Activated gamma-delta T cell treated with anti-CD3 and anti-CD28 coated beads, Interleukin-2, amount 50 U/mL, for 16 hours (primary cell): ENCODE results near the gene TMC1.

ENCODE experiments used
- DNase-seq: peaks from one replicate; pipeline ENCODE4 v3.0.0-alpha.2; 2020; ENCODE audit warnings: low read depth

Gene TMC1

DNA sequence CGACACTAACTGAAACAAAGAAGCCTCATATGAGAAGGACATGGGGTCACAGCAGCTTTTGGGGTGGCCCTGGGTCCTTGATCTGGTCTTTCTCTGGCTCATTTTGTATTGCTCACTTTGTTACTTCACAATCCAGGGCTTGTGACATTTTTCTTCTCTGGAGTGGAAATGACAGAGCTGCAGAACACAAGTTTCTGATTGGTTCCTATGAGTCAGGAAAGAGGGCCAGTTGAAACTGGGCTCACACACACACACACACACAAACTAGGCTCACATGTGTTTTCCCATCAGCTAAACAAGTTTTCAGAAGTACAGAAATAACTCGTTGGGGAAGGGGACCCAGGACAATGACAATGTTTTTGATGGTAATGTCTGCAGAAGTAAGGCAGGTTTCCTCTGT is 54.3 kb downstream of the TMC1 start:
- DNase-seq: no peak

- no peak for DNase-seq
These were observed 54.7 kb downstream of the TMC1 start for GRCh38 chr9:72576087-72576486.

- DNase-seq: no peak
These were observed 55.9 kb downstream of the TMC1 start for GRCh38 chr9:72577212-72577753.

DNA sequence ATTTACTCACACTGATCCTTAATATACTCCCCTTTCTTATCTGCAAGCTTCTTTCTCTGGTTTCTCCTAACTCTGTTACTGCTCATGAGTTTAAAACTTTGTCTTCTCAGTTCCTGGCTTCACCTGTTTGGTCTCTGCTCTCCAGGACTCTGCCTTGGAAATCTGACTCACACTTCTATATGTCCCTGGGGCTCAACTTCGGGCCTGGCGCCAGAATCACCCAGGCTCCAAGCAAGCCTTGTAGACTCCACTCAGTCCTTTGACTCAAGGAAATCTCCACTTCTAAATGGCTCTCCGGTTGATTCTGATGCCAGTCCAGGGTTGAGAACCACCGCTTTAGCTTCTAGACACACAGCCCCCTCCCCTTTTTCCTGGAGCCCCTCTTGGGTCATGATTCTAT is 57.8 kb downstream of the TMC1 start:
- DNase-seq: no peak

GRCh38 chr9:72579880-72580550 is 58.6 kb downstream of the TMC1 start:
- no peak for DNase-seq

GRCh38 chr9:72581694-72582093 is 60.3 kb downstream of the TMC1 start:
- no peak for DNase-seq

DNA sequence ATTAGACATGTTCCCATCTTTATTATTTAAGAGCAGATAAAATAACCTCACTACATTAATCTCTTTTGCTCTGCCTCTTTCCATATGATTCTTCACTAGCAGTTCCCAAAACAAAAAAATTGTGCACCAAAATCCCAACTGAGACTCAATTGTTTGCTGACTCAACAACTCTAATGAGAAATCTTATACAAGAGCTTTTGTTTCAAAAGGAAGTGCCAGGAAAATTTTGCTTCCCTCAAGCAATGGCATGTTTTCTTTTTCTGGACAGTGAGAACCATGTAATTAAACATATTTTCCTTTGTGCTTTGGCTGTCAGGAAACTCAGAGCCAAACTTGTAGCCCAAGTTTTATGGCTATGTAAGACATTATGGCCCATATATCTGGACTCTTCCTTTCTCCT is 62.0 kb downstream of the TMC1 start:
- DNase-seq: no peak

DNA sequence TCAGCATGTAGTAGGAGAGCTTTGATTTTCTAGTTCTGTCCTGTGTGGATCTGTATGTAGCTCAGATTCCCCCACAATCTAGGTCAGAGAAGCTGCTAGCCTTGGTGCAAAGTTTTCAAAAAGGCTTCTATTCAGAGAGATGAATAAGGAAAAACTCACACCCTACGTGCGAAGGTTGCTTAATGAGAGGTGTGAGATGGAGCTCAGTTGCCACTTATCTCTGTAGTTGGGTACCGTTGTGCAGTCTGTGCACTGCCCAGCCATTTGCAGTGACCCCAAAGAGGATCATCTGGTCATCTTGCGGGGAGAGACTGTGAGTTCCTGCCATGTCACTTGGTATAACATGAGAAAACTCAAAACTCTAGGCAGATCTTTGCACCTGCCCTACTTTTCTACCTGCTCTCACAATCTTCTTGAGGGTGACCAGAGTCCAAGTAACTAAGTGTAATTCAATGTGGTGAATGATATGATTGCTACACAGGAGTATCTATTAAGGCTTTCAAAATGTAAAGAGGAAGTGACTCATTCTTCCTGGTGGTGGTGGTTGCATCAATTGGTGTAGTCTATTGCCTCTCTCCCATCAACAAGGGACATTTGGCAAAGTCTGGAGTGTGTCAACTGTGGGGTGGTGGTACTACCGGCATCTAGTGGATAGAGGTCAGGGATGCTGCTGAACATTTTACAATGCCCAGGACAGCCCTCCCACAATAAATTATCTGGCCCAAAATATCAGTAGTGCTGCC is 65.2 kb downstream of the TMC1 start:
- no peak for DNase-seq

- DNase-seq: no peak
These were observed 66.9 kb downstream of the TMC1 start for GRCh38 chr9:72588336-72588735.

DNA sequence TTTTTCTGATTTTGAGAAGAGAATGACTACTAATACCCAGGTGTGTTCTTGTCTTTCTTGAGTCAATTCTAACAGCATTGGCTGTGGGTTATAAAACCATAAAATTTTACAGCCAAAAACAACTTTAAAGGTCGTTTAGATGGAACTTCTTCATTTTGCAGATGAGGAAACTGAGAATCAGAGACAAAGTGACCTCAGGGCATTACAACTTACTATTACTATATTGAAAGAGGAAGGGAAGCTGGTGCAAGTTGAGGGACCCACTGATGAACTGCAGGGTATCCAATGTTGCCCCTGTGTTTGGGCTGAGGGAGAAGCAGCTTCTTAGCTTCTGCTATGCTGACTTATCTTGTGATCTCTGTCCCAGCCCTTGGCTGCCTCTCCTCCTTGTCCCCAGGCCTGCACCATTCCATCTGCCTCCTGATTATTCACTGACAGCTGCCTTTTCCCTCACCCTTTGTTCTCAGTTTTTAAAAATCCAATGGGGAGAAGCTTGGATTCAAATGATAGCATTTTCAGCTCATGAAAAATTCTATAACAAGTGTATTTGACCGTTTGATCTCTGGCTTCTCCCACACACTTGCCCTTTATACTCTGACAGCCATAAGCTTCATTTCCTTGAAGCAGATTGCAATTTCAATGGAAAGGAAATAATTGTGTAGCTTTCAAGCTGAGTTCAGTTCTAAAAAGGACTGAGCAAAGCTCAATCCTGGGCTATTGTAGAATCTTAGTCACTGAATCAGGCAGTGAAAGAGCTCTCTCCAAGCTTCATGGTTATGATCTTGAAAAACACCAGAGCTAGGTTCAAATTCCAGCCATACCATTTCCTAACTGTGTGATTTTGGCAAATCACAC is 68.5 kb downstream of the TMC1 start:
- no peak for DNase-seq

GRCh38 chr9:72590824-72591223 is 69.4 kb downstream of the TMC1 start:
- no peak for DNase-seq

DNA sequence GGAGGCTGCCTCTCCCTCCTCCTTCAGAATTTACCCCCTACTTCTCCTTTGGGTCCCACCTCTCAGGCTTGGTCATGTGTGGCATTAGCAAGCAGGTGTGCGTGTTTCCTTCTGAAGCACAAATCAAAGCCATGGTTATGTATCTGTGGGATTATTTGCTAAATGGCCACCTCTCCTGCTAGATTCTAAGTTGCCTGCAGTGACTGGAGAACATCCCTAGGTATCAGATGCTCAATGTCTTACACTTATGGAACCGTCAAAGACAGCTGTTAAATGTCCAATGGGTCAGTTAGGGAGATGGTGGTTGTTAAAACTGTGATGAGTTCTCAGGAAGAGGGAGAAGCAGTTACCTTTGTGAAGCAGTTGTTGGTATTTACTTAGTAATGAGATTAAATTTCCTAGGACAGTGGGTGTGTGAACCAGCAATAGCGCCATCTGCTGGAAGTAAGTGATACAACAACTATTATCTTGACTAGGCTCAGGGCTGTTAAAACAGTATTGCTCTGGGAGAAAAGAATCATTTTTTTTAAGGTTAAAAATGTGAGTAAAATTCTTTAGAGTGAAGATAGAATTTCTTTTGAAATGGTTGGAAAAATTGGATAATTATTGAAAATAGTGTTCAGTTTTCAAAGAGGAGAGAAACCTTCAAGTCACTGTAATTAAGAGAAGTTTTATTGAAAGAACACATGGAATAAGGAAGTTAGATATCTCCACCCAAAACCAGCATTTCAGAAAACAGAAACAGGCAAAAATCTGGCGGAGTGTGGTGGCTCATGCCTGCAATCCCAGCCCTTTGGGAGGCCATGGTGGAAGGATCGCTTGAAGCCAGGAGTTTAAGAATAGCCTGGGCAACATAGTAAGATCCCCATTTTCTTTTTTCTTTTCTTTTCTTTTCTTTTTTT is 71.3 kb downstream of the TMC1 start:
- no peak for DNase-seq

- no peak for DNase-seq
These were observed 75.2 kb downstream of the TMC1 start for GRCh38 chr9:72596451-72597180.

DNA sequence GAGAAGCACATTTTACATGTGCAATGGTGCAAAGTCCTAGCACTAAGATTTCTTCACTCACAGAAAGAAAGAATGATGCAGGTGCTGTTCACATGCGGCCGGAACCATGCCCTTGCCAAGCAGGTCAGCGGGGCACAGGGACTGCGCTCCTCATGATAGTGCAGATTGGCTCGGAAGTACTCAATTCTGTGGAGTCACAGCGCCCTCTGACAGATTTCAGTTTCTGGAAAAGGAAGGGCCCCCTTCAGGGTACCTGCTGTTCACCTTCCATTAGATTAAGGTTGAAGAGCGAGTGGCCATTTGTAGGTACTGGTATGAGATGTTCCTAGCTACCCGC is 75.7 kb downstream of the TMC1 start:
- no peak for DNase-seq

GRCh38 chr9:72597601-72598000 is 76.2 kb downstream of the TMC1 start:
- no peak for DNase-seq

DNA sequence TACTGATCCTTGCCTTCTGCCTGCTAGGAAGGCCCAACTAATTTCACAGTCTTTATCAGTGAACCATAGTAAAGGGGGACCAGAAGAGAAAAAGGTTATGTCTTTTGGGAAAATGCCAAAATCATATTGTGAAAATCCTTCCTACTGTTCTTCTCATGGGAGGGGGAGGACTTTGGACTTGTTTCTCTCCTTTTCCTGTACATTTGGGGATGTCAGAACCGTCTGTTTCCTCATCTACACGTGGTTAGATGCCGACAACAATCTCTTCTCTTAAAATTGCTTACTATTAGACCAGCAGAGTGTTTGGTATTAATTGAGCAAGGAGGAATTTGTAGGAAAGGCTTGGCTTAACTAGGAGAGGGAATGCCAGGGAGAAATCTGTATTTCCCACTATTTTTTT is 77.2 kb downstream of the TMC1 start:
- no peak for DNase-seq

GRCh38 chr9:72599874-72600534 is 78.6 kb downstream of the TMC1 start:
- DNase-seq: no peak

DNA sequence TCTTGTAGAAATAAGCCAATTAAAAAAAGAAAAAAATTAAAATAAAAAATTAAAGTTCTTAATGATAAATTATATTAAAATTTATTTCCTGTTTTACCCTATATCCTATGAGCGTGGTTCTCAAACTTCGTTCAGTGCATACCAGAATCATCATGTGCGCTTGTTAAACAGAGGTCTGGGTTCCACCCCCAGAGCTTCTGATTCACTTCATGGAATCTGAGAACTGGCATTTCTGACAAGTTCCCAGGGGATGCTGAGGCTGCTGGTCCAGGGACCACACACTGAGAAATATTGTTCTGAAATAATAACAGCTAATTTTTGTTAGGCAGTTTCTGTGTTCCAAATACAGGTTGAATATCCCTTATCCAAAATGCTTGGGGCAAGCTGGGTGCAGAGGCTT is 79.3 kb downstream of the TMC1 start:
- DNase-seq: no peak

- no peak for DNase-seq
These were observed 80.2 kb downstream of the TMC1 start for GRCh38 chr9:72601615-72602014.

DNA sequence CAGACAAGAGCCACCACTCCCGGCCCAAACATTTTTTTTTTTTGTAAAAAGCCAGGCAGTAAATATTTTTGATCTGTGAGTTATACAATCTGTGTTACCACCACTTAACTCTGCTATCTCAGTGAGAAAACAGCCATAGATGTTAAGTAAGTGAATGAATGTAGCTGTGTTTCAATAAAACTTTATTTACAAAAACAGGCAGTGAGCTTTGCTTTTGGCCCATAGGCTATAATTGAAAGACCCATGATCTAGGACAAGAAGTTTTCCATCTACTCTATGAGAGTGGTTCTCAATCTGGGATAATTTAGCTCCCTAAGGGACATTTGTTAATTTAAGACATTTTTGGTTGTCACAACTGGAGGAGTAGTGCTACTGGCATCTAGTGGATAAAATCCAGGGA is 91.0 kb downstream of the TMC1 start:
- no peak for DNase-seq

DNA sequence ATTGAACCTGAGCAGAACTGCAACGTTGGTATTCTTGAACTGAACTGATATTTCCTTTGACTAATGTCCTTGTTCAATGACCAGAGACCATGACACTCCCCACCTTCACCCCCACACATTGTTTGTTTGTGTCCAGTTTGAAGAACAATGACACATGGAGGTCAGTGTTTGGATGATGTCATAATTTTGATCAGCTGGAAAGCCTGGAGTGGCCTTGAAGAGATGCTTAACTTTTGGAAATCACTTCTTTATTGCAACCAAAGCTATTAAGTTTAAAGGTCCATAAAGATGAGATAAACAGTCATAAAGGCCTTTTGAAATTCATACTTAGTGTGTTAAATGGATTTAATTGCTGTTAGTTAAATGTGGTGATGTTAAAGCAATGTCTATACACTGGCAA is 92.7 kb downstream of the TMC1 start:
- no peak for DNase-seq
